SK-N-MC (cell line): ENCODE results near the gene CACNB1.

Source experiments
- EZH2 ChIP-seq: fragments of 200-600 bp; sonication (generic); IDR thresholded peaks from one replicate; pipeline ENCODE4 v1.6.1; 2017; ENCODE audit warnings: antibody characterized with exemption
- POLR2AphosphoS5 ChIP-seq: IDR thresholded peaks from 2 replicates; pipeline ENCODE4 v1.6.1; 2012; ENCODE audit warnings: mild to moderate bottlenecking, low read depth, low read length, borderline replicate concordance

GRCh38 chr17:39169518-39169917, 28.0 kb downstream of the CACNB1 start:
- TF ChIP-seq POLR2AphosphoS5, result no peak
- TF ChIP-seq EZH2, result no peak
